ENCODE measurements around the gene THG1L.
"Not testable (repeated sequence)": the region's sequence is repeated elsewhere in the genome, so short reads cannot be mapped to it uniquely, and the experiment has no call there.

Gene THG1L

GRCh38 chr5:157731272-157732129, at the start of gene THG1L:
THG1L (plus strand) TSS chr5:157731420; CDS start chr5:157731441, 21 bp downstream.
- DNase-seq = peak; percentile 98

GRCh38 chr5:157682257-157682656, 49.0 kb upstream of the THG1L start:
- DNase-seq = no peak

- DNase-seq = not testable (repeated sequence)
Observed at GRCh38 chr5:157686276-157687197, 44.7 kb upstream of the THG1L start.

- no peak for DNase-seq
Observed at GRCh38 chr5:157687198-157687554, 44.0 kb upstream of the THG1L start.

- DNase-seq = peak; percentile 34
Observed at GRCh38 chr5:157689942-157690689, 41.1 kb upstream of the THG1L start.

GRCh38 chr5:157690690-157691433, 40.4 kb upstream of the THG1L start:
- no peak for DNase-seq

- not testable (repeated sequence) for DNase-seq
Observed at GRCh38 chr5:157693816-157694215, 37.4 kb upstream of the THG1L start.

- DNase-seq = not testable (repeated sequence)
Observed at GRCh38 chr5:157696154-157696553, 35.1 kb upstream of the THG1L start.

- DNase-seq = not testable (repeated sequence)
Observed at GRCh38 chr5:157698674-157699073, 32.5 kb upstream of the THG1L start.

- no peak for DNase-seq
Observed at GRCh38 chr5:157703736-157704135, 27.5 kb upstream of the THG1L start.

GRCh38 chr5:157708866-157709265, 22.4 kb upstream of the THG1L start:
- DNase-seq = no peak

- DNase-seq = no peak
Observed at GRCh38 chr5:157709346-157709745, 21.9 kb upstream of the THG1L start.

GRCh38 chr5:157710431-157710830, 20.8 kb upstream of the THG1L start:
- no peak for DNase-seq

- DNase-seq = no peak
Observed at GRCh38 chr5:157710882-157711281, 20.3 kb upstream of the THG1L start.

GRCh38 chr5:157713830-157714595, 17.2 kb upstream of the THG1L start:
- DNase-seq = no peak

- DNase-seq = no peak
Observed at GRCh38 chr5:157714596-157714864, 16.7 kb upstream of the THG1L start.

- peak; percentile 68 for DNase-seq
Observed at GRCh38 chr5:157718519-157718918, 12.7 kb upstream of the THG1L start.

GRCh38 chr5:157719245-157719644, 12.0 kb upstream of the THG1L start:
- no peak for DNase-seq

GRCh38 chr5:157721159-157721558, 10.1 kb upstream of the THG1L start:
- DNase-seq = no peak

GRCh38 chr5:157722895-157723294, 8.3 kb upstream of the THG1L start:
- not testable (repeated sequence) for DNase-seq

GRCh38 chr5:157726607-157727006, 4.6 kb upstream of the THG1L start:
- DNase-seq = not testable (repeated sequence)

GRCh38 chr5:157727858-157728257, 3.4 kb upstream of the THG1L start:
- not testable (repeated sequence) for DNase-seq
